Measurements from ENCODE around the gene ITM2C.

GRCh38 chr2:230925879-230926765 is 61.4 kb downstream of the ITM2C start:
- TF ChIP-seq CTCF (IDR thresholded peaks at IDR 0.05; ENCODE audit: low read length) = no peak
- TF ChIP-seq EZH2 (IDR thresholded peaks at IDR 0.05; ENCODE audit: borderline replicate concordance, low read length) = no peak

All from OCI-LY1 (cell line).